Endothelial cell of umbilical vein (primary cell): ENCODE measurements around the gene CPA4.

Experiments used
- EZH2 ChIP-seq: IDR thresholded peaks from 2 replicates; pipeline ENCODE4 v1.6.1; 2012; ENCODE audit warnings: borderline replicate concordance, low read depth, mild to moderate bottlenecking, moderate library complexity, low read length, inconsistent platforms; ENCODE audit not compliant: severe bottlenecking
- MYC ChIP-seq: IDR thresholded peaks from one replicate; pipeline ENCODE4 v1.6.1; 2011; ENCODE audit warnings: mild to moderate bottlenecking, low read depth, low read length
- TF ChIP-seq, protein P1 (sequence below), 2 donors: IDR thresholded peaks; 1 replicate in 1 of 2; 2 replicates in 1 of 2; pipeline ENCODE4 v1.5.1; 2011; ENCODE audit warnings: low read length in 2 of 2, mild to moderate bottlenecking in 2 of 2, moderate library complexity in 2 of 2, control low read depth in 1 of 2, inconsistent platforms in 1 of 2, low read depth in 1 of 2; ENCODE audit not compliant: insufficient read depth in 1 of 2; ENCODE audit errors: extremely low read depth in 1 of 2
- TF ChIP-seq, protein P2 (sequence below): IDR thresholded peaks from 2 replicates; pipeline ENCODE4 v1.6.1; 2011; ENCODE audit not compliant: insufficient read depth, insufficient read length

GRCh38 chr7:130319541-130319940 is 26.6 kb downstream of the CPA4 start:
- TF ChIP-seq, protein P1, sequence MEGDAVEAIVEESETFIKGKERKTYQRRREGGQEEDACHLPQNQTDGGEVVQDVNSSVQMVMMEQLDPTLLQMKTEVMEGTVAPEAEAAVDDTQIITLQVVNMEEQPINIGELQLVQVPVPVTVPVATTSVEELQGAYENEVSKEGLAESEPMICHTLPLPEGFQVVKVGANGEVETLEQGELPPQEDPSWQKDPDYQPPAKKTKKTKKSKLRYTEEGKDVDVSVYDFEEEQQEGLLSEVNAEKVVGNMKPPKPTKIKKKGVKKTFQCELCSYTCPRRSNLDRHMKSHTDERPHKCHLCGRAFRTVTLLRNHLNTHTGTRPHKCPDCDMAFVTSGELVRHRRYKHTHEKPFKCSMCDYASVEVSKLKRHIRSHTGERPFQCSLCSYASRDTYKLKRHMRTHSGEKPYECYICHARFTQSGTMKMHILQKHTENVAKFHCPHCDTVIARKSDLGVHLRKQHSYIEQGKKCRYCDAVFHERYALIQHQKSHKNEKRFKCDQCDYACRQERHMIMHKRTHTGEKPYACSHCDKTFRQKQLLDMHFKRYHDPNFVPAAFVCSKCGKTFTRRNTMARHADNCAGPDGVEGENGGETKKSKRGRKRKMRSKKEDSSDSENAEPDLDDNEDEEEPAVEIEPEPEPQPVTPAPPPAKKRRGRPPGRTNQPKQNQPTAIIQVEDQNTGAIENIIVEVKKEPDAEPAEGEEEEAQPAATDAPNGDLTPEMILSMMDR (IDR thresholded peaks at IDR 0.05; ENCODE audit: extremely low read depth in 1 of 2, insufficient read depth in 1 of 2, low read depth in 1 of 2, low read length in 2 of 2), result no peak
- TF ChIP-seq MYC (no peak), EZH2 (no peak)
- TF ChIP-seq, protein P2, sequence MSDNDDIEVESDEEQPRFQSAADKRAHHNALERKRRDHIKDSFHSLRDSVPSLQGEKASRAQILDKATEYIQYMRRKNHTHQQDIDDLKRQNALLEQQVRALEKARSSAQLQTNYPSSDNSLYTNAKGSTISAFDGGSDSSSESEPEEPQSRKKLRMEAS, result no peak
